ENCODE data around the gene FAM174B.

Gene FAM174B

GRCh38 chr15:92675485-92675884 is 19.9 kb upstream of the FAM174B start:
- Histone ChIP-seq H3K4me3 (ENCODE audit: low read depth in 1 of 2, low read length in 2 of 2) (no peak overlapping the region), H3K36me3 (ENCODE audit: insufficient read depth, low read length) (no peaks in the 10 kb centered on the region), H3K4me1 (ENCODE audit: insufficient read depth, low read length) (no peaks in the 10 kb centered on the region), H3K9me3 (ENCODE audit: low read length) (no peaks in the 10 kb centered on the region), H3K27me3 (ENCODE audit: control insufficient read depth in 1 of 2, insufficient read depth in 2 of 2, low read length in 2 of 2) (no peaks in the 10 kb centered on the region), H3K27ac (ENCODE audit: low read depth, low read length) (no peak overlapping the region), H3K9ac (ENCODE audit: low read length) (no peak overlapping the region)

DNA sequence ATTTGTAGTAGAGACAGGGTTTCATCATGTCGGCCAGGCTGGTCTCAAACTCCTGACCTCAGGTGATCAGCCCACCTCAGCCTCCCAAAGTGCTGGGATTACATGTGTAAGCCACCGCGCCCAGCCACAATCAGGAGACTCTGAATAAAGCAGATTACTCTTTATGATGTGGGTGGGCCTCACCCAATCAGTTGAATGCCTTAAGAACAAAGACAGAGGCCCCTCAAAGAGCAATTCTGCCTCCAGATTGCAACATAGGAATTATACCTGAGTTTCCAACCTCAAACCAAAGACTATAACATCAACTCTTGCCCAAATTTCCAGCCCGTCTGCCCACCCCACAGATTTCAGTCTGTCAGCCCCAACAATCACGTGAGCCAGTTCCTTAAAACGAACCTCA is 18.8 kb upstream of the FAM174B start:
- no peaks in the 10 kb centered on the region for H3K27me3 ChIP-seq (ENCODE audit: control insufficient read depth in 1 of 2, insufficient read depth in 2 of 2, low read length in 2 of 2)
- H3K4me3 ChIP-seq (ENCODE audit: low read depth in 1 of 2, low read length in 2 of 2): no peak overlapping the region

GRCh38 chr15:92672102-92672501 is 16.5 kb upstream of the FAM174B start:
- Histone ChIP-seq H3K4me3 (ENCODE audit: low read depth in 1 of 2, low read length in 2 of 2) (no peak overlapping the region), H3K9ac (ENCODE audit: low read length) (no peak overlapping the region), H3K9me3 (ENCODE audit: low read length) (no peaks in the 10 kb centered on the region), H3K36me3 (ENCODE audit: insufficient read depth, low read length) (no peaks in the 10 kb centered on the region), H3K4me1 (ENCODE audit: insufficient read depth, low read length) (peaks cover 7% of the 10 kb centered on the region), H3K27me3 (ENCODE audit: control insufficient read depth in 1 of 2, insufficient read depth in 2 of 2, low read length in 2 of 2) (no peaks in the 10 kb centered on the region), H3K27ac (ENCODE audit: low read depth, low read length) (no peak overlapping the region)

More for the DNA sequence above, 18.8 kb upstream of the FAM174B start:
- Histone ChIP-seq H3K36me3 (ENCODE audit: insufficient read depth, low read length) (no peaks in the 10 kb centered on the region), H3K9ac (ENCODE audit: low read length) (no peak overlapping the region), H3K9me3 (ENCODE audit: low read length) (no peaks in the 10 kb centered on the region), H3K27ac (ENCODE audit: low read depth, low read length) (no peak overlapping the region), H3K4me1 (ENCODE audit: insufficient read depth, low read length) (no peaks in the 10 kb centered on the region)

- Histone ChIP-seq H3K27me3 (ENCODE audit: control insufficient read depth in 1 of 2, insufficient read depth in 2 of 2, low read length in 2 of 2) (no peaks in the 10 kb centered on the region), H3K9me3 (ENCODE audit: low read length) (no peaks in the 10 kb centered on the region), H3K9ac (ENCODE audit: low read length) (no peak overlapping the region), H3K4me1 (ENCODE audit: insufficient read depth, low read length) (peaks cover 14% of the 10 kb centered on the region), H3K4me3 (ENCODE audit: low read depth in 1 of 2, low read length in 2 of 2) (no peak overlapping the region), H3K27ac (ENCODE audit: low read depth, low read length) (no peak overlapping the region), H3K36me3 (ENCODE audit: insufficient read depth, low read length) (no peaks in the 10 kb centered on the region)
Measured at GRCh38 chr15:92671406-92671805, 15.8 kb upstream of the FAM174B start.

GRCh38 chr15:92670621-92671020 is 15.0 kb upstream of the FAM174B start:
- H3K27me3 ChIP-seq (ENCODE audit: control insufficient read depth in 1 of 2, insufficient read depth in 2 of 2, low read length in 2 of 2): no peaks in the 10 kb centered on the region
- H3K9me3 ChIP-seq (ENCODE audit: low read length): no peaks in the 10 kb centered on the region
- no peak overlapping the region for H3K27ac ChIP-seq (ENCODE audit: low read depth, low read length)
- H3K36me3 ChIP-seq (ENCODE audit: insufficient read depth, low read length): no peaks in the 10 kb centered on the region
- no peak overlapping the region for H3K9ac ChIP-seq (ENCODE audit: low read length)
- no peak overlapping the region for H3K4me3 ChIP-seq (ENCODE audit: low read depth in 1 of 2, low read length in 2 of 2)
- H3K4me1 ChIP-seq (ENCODE audit: insufficient read depth, low read length): peaks cover 22% of the 10 kb centered on the region

- no peak overlapping the region for H3K4me3 ChIP-seq (ENCODE audit: low read depth in 1 of 2, low read length in 2 of 2)
- H3K27ac ChIP-seq (ENCODE audit: low read depth, low read length): no peak overlapping the region
- no peaks in the 10 kb centered on the region for H3K9me3 ChIP-seq (ENCODE audit: low read length)
- peaks cover 32% of the 10 kb centered on the region for H3K4me1 ChIP-seq (ENCODE audit: insufficient read depth, low read length)
- no peaks in the 10 kb centered on the region for H3K27me3 ChIP-seq (ENCODE audit: control insufficient read depth in 1 of 2, insufficient read depth in 2 of 2, low read length in 2 of 2)
- no peaks in the 10 kb centered on the region for H3K36me3 ChIP-seq (ENCODE audit: insufficient read depth, low read length)
- H3K9ac ChIP-seq (ENCODE audit: low read length): no peak overlapping the region
Measured at GRCh38 chr15:92669432-92669831, 13.9 kb upstream of the FAM174B start.

DNA sequence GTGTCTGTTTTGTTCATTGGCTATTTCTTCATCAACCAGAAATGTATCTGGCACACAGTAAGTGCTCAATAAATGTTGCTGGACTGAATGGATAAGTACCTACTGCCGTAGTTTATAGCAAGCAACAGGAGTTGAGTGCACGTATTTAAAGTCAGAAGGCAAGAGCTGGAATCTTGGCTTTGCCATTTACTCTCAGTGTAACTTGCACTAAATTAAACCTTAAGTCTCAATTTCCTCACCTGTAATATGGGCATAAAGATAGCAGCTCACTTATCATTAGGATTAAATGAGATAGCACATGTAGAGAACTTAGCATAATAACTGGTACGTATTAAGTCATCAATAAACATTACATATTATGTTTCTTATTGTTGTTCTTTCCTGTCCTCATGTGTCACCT is 13.0 kb upstream of the FAM174B start:
- Histone ChIP-seq H3K4me1 (ENCODE audit: insufficient read depth, low read length) (peaks cover 33% of the 10 kb centered on the region), H3K9me3 (ENCODE audit: low read length) (no peaks in the 10 kb centered on the region), H3K9ac (ENCODE audit: low read length) (no peak overlapping the region), H3K27ac (ENCODE audit: low read depth, low read length) (no peak overlapping the region), H3K27me3 (ENCODE audit: control insufficient read depth in 1 of 2, insufficient read depth in 2 of 2, low read length in 2 of 2) (no peaks in the 10 kb centered on the region), H3K4me3 (ENCODE audit: low read depth in 1 of 2, low read length in 2 of 2) (no peak overlapping the region), H3K36me3 (ENCODE audit: insufficient read depth, low read length) (no peaks in the 10 kb centered on the region)

DNA sequence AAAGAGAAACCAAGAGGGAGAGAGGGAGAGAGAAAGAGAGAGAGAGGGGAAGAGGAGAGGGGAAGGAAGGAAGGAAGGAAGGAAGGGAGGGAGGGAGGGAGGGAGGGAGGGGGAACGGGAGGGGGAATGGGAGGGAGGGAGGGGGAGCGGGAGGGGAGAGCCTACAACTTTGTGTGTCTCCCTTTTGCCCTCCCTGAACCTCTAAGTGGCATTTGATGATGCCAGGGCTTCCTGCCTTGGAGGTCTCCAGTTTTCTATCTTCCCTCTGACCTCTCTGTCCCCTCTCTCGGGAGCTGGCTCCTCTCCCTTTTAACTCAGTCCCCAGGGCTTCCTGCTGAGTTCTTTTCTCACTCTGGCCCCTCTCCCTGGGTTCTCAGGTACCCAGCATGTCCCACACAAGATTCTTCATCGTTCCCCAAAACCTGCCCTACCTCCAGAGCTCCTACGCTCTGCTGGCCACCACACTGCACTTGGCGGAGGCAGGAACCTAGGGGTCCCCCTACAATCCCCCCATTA is 12.5 kb upstream of the FAM174B start:
- H3K36me3 ChIP-seq (ENCODE audit: insufficient read depth, low read length): no peaks in the 10 kb centered on the region
- H3K27me3 ChIP-seq (ENCODE audit: control insufficient read depth in 1 of 2, insufficient read depth in 2 of 2, low read length in 2 of 2): no peaks in the 10 kb centered on the region
- H3K9me3 ChIP-seq (ENCODE audit: low read length): no peaks in the 10 kb centered on the region
- no peak overlapping the region for H3K9ac ChIP-seq (ENCODE audit: low read length)
- H3K4me1 ChIP-seq (ENCODE audit: insufficient read depth, low read length): peaks cover 33% of the 10 kb centered on the region
- H3K4me3 ChIP-seq (ENCODE audit: low read depth in 1 of 2, low read length in 2 of 2): peak overlapping the region in 1 of 2 donors; percentile 44
- no peak overlapping the region for H3K27ac ChIP-seq (ENCODE audit: low read depth, low read length)

GRCh38 chr15:92667287-92667904 is 11.8 kb upstream of the FAM174B start:
- Histone ChIP-seq H3K4me1 (ENCODE audit: insufficient read depth, low read length) (peaks cover 33% of the 10 kb centered on the region), H3K4me3 (ENCODE audit: low read depth in 1 of 2, low read length in 2 of 2) (peak overlapping the region in 1 of 2 donors; percentile 44), H3K27ac (ENCODE audit: low read depth, low read length) (no peak overlapping the region), H3K9ac (ENCODE audit: low read length) (no peak overlapping the region), H3K9me3 (ENCODE audit: low read length) (no peaks in the 10 kb centered on the region), H3K27me3 (ENCODE audit: control insufficient read depth in 1 of 2, insufficient read depth in 2 of 2, low read length in 2 of 2) (no peaks in the 10 kb centered on the region), H3K36me3 (ENCODE audit: insufficient read depth, low read length) (no peaks in the 10 kb centered on the region)

- no peak overlapping the region for H3K4me3 ChIP-seq (ENCODE audit: low read depth in 1 of 2, low read length in 2 of 2)
- H3K27me3 ChIP-seq (ENCODE audit: control insufficient read depth in 1 of 2, insufficient read depth in 2 of 2, low read length in 2 of 2): no peaks in the 10 kb centered on the region
- H3K9ac ChIP-seq (ENCODE audit: low read length): no peak overlapping the region
- no peaks in the 10 kb centered on the region for H3K36me3 ChIP-seq (ENCODE audit: insufficient read depth, low read length)
- no peaks in the 10 kb centered on the region for H3K9me3 ChIP-seq (ENCODE audit: low read length)
- peaks cover 33% of the 10 kb centered on the region for H3K4me1 ChIP-seq (ENCODE audit: insufficient read depth, low read length)
- H3K27ac ChIP-seq (ENCODE audit: low read depth, low read length): no peak overlapping the region
Measured at GRCh38 chr15:92666780-92667179, 11.2 kb upstream of the FAM174B start.

GRCh38 chr15:92665100-92665555 is 9.6 kb upstream of the FAM174B start:
- H3K27ac ChIP-seq (ENCODE audit: low read depth, low read length): peak overlapping the region; percentile 13
- no peaks in the 10 kb centered on the region for H3K36me3 ChIP-seq (ENCODE audit: insufficient read depth, low read length)
- H3K27me3 ChIP-seq (ENCODE audit: control insufficient read depth in 1 of 2, insufficient read depth in 2 of 2, low read length in 2 of 2): no peaks in the 10 kb centered on the region
- peak overlapping the region; percentile 33 for H3K9ac ChIP-seq (ENCODE audit: low read length)
- peaks cover 33% of the 10 kb centered on the region for H3K4me1 ChIP-seq (ENCODE audit: insufficient read depth, low read length)
- no peaks in the 10 kb centered on the region for H3K9me3 ChIP-seq (ENCODE audit: low read length)
- peak overlapping the region in 1 of 2 donors; percentile 46 for H3K4me3 ChIP-seq (ENCODE audit: low read depth in 1 of 2, low read length in 2 of 2)
